ENCODE results near the gene CHL1.

CHL1 gene

DNA sequence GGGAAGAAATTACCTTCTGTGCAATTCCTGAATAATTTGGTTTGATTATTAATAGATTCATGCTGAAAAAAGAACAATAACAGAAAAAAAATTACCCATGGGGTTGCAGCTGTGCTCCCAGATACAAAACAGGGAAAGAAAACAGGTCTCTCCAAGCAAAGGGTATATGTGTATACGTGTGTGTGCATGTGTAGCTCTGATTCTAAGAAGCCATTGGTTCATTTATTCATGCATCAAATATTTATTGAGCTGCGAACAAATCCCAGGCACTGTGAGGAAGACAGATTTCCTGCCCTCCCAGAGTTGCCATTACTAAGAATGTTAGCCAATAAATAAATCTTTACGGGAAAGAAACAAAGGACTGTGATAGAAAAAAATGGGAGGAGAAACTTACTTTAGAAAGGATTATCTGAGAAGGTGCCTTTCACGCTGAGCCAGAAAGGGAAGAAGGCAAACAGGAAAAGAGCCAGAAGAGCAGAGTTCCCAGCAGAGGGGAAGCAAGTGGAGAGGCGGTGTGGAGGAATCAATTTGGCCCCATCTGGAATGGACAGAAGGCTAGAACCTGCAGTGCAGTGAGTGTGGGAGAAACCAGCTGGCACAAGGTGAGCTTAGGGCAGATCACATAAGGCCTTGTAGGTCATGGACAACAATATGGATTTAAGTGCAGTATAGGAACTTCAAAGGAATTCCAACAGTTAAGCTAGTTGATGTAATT is 20.7 kb downstream of the CHL1 start:
- DNase-seq (ENCODE audit: low read depth in 2 of 2): no peak

DNA sequence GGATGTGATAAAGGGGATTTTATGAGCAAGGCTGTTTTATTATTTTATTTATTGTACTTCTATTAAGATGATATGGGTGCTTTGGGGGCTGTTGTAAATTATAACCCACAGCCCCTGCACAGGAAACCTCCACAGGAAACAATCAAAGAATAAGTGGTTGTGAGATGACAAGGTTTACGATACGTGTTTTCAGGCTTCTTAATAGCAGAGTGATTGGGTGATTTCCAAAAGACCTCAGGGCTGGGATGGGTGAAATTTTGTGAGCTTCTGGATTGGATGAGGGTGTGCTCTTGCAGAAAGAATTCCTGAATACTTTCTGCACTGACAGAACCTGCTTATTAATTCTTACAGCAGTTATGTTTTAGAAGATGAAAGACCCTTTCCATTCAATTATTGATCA is 21.4 kb downstream of the CHL1 start:
- no peak for DNase-seq (ENCODE audit: low read depth in 2 of 2)

DNA sequence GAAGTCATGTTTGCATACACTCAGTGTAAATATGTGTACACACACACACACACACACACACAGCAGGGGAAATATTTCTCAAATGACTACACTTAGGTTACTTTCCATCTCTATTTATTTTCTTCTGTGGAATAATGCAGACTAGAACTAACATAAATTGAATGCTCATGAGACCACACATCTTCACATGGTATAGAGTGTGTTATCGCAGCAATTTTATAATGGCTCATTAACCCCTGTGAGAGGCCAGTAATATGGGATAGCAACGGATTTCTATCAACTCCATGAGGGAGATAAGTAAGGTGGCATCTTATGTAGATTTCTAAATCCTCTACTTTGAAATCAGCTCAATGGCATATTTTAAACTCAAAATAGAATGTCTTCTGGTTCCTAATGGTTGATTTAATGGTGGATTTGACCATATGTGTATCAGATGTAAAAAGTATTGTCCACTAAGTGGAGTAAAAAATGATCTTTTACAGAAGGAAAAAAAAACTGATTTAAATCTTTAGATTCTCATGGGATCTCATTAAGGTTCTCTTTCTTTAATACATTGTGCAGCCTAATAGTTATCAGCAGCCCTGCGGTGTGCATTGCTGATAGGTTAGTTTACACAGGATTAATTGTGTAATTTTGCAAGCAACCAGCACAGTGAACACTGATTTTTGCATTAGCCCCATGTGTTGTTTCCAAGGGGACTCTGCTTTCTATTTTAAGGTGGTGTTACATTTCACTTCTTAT is 32.0 kb downstream of the CHL1 start:
- DNase-seq (ENCODE audit: low read depth in 2 of 2): no peak

DNA sequence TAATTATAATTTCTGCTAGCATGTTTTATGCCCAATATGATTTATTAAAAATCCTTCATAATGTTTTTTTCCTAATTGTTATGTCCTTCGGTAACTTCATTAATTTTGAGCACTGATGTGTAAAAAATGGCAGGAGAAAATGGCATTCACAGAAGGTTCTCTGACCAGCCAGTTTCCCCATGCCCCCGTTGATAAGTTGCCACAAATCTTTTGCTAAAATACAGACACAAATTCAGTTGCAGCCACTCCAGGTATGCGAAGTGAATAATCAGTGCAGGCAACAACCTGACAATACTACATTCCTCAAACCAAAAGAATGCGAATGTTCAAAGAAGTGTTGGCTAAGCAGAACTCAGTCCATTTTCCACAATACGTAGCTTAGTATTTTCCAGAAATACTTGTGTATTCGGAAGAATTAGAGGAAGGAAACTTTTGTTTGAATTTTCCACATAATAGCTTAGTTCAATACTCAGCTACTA is 32.7 kb downstream of the CHL1 start:
- DNase-seq (ENCODE audit: low read depth in 2 of 2): no peak

- DNase-seq (ENCODE audit: low read depth in 2 of 2): no peak
Measured at GRCh38 chr3:236881-237280, 40.3 kb downstream of the CHL1 start.

GRCh38 chr3:242602-243355 is 46.2 kb downstream of the CHL1 start:
- no peak for DNase-seq (ENCODE audit: low read depth in 2 of 2)

DNA sequence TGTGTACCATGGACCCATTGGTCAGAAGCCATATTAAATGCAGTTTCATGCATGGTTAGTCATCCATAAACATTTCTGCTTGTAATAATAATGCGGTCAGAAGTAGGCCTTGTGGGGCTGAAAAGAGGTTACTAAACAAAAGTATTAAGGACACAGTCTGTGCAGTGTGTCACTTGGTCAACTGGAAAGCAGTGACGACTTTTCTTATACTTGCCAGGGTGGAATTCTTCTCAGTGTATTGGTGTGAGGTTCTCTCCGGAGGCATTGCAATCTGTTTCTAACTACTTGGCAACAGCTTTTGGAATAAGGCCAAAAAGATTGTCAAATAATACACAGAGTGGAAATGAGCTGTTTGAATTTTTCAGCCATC is 46.8 kb downstream of the CHL1 start:
- no peak for DNase-seq (ENCODE audit: low read depth in 2 of 2)

DNA sequence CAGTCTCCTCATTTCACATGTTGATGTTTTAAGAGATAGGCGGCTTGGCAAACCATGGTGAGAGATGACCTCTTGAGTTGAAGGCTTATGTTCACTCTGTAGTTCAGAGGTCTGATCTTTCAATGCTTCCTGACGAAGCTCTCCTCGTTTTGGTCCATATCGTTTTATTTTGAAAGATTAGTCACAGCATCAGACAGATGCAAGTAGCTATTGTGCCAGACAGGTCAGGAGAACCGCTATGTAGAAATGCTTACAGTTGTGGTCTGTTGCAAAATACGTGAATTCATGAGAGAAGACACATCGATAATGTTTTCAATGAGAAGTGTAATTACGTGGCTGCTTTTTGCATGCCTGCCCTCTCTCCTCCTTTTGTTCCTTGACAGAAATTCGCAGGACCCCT is 47.5 kb downstream of the CHL1 start:
- DNase-seq (ENCODE audit: low read depth in 2 of 2): no peak

- no peak for DNase-seq (ENCODE audit: low read depth in 2 of 2)
Measured at GRCh38 chr3:247916-248315, 51.4 kb downstream of the CHL1 start.

DNA sequence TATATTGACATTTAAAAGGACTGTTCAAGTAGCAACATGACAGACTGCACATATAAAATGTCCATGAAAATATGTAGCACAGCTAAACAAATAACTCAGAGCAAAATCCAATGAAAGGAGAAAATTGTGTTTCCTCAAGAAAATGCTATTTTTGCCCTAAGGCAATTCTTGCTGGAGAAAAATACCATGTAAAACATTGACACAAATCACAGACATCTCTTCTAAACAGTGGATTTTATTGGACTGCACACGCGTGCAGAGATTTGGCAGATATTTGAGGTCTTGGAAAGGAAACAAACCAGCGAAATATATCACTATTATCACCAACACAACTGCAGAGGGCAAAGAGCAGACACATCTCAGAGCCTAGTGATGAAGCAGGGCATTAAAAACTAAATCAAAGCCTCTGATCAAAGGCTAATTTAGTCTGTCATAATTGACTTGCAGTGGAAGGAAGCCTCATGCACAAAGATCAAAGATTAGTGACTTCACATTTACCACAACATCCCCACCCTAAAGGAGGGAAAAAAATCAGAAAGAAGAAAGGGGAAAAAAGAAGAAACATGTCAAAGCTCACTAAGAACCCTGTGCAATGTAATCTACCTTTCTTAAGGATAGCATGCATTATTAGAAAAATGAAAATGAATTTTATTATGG is 52.4 kb downstream of the CHL1 start:
- DNase-seq (ENCODE audit: low read depth in 2 of 2): no peak

DNA sequence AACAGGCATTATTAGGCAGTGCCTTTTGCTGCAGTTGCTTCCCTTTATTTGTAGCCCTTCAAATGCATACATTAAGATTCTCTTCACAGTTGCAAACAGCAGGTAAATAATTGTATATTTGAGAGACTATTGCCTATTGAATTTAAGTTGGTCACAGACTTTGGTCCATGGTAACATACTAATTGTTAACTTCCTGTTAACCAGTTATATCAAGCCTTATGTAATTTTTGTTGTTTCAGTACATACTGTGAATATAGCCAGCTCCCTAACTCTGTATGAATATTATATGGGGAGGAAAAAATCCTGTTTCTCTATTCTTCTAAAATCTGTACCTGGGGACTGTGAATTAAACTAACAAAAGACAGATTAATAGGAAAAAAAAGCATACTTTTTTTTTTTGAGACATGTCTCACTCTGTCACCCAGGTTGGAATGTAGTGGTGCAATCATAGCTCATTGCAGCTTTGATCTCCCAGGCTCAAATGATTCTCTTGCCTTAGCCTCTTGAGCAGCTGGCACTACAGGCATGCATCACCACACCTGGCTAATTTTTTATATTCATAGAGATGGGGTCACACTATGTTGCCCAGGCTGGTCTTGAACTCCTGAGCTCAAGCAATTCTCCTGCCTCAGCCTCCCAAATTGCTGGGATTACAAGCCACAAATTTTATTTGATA is 53.2 kb downstream of the CHL1 start:
- DNase-seq (ENCODE audit: low read depth in 2 of 2): no peak

DNA sequence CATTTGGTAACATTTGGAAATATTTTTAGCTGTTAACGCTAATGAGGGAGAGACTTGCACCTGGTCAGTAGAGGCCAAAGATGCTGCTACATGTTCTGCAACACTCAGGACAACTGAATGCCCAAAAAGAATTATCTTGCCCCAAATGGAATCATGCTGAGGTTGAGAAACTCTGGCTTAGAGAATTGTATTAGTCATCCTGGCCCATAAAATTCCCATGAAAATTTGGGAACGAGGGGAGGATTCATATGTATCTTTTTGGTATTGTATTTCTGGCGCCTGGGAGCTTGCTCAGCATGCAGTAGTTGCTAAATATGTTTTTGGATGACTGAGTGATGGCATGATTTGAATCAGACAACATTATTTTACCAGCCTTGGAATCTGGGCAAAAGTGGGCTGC is 59.9 kb downstream of the CHL1 start:
- no peak for DNase-seq (ENCODE audit: low read depth in 2 of 2)

DNA sequence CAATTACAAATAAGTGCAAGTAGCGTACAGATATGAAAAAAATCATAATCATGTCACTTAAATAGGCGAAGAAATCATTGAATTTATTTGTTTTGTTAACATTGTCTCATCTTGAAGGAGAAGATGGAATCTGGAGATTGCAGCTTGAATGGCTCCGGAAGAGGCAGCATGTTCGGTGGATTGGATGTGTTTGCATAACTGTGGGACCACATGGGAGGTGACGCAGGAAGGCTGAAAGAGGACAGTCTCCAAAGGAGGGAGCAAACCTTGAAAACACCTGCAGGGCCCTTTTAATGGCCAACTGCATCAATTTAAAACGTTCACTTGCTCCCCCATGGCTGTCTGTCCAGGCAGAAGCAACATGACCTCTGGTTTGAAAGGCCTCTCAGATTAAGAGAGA is 61.3 kb downstream of the CHL1 start:
- no peak for DNase-seq (ENCODE audit: low read depth in 2 of 2)

- no peak for DNase-seq (ENCODE audit: low read depth in 2 of 2)
Measured at GRCh38 chr3:260898-261297, 64.3 kb downstream of the CHL1 start.

- no peak for DNase-seq (ENCODE audit: low read depth in 2 of 2)
Measured at GRCh38 chr3:263393-263792, 66.8 kb downstream of the CHL1 start.

- DNase-seq (ENCODE audit: low read depth in 2 of 2): no peak
Measured at GRCh38 chr3:264394-265156, 68.0 kb downstream of the CHL1 start.

DNA sequence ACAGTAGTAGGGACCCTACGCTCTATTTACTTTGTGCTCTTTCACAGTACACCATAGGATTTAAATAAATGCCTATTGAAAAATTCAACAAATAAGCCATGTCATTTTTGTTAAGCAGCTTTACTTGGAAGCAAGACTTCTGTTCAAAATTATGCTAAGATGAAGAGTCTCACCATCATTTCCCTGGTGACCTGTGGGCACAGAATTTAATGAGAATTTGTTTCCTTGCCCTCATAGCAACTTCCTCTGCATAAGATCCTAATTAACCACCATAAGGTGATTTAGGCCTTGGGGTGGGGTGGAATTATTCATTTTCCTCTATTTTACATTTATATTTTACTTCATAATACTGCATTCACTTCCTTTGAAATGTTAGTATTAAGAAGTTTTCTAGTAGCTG is 70.5 kb downstream of the CHL1 start:
- DNase-seq (ENCODE audit: low read depth in 2 of 2): no peak

DNA sequence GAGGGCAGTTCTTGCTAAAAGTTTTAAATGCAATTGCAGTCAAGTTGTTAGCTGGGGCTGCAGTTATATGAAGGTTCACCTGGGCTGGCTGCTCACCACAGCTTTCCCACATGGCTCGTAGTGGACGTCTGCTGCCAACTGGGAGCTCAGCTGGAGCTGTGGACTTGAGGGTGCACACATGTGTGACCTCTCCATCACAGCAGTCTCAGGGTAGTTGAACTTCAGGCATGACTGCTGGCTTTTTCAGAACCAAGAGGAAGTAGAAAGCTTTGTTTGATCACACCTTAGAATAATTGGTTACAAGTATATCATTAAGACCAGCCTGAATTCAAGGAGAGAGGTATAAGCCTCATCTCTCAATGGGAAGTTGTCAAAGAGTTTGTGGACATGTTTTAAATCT is 74.1 kb downstream of the CHL1 start:
- DNase-seq (ENCODE audit: low read depth in 2 of 2): no peak

DNA sequence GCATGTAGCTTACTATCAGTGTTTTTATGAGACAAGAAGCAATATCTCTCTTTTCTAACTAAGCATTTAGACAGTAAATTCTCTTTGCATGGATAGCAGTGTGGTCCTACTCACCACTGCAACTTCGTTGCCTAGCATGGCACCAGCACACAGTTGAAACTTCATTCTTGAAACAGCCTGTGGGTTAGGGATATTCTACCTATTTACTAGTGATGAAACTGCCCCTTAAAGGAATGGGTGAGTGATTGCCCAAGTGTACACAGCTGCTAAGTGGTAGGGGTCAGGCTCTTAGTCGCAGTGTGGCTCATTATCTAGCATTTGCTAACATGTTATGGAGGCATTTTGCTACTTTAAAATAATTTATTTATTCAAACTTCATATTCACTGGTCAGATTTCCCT is 78.4 kb downstream of the CHL1 start:
- no peak for DNase-seq (ENCODE audit: low read depth in 2 of 2)

DNA sequence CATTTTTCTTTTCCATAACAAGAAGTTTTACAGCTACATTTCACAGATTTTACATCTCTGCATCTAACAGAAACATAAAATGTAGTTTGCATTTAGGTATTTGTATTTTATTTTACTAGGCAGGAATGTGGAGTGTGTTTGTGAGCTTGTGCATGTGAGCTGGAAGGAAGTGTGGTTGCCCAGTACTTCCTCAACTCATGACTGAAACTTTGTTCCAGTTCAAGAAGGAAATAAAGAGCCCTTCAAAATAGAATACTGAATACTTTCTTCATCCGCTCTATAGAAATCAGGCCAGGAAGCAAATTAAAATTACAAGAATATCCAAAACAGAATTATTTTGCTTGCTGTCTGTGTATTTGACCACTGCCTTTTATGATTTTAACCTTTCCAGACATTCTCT is 81.3 kb downstream of the CHL1 start:
- DNase-seq (ENCODE audit: low read depth in 2 of 2): no peak

All from stimulated activated CD4-positive, alpha-beta T cell treated with anti-CD3 and anti-CD28 coated beads, Interleukin-1b, Interleukin-23, amount 100 ng/mL, for 4 hours (primary cell).